ENCODE data around the gene EGLN1. TPM values are rescaled to one million over a fixed set of nuclear protein-coding genes. Genes with fewer than 3 reads are reported as not detected.
A peak's percentile ranks its signal among the peaks of the same experiment; 100 is the strongest.

EGLN1 gene
- total and polyA plus RNA-seq, 3 donors from 2014 or later, result 30.5 to 64.5 (median 47.7) TPM

- no peaks in the 10 kb centered on the region for H3K36me3 ChIP-seq (ENCODE audit: low read depth, missing control alignments)
- H3K27ac ChIP-seq, result no peak overlapping the region
- H3K4me1 ChIP-seq, result peaks cover 9% of the 10 kb centered on the region
- no peaks in the 10 kb centered on the region for H3K9me3 ChIP-seq
- intact Hi-C loops (cut with DNase I; ENCODE audit: low total_unique reads), result no loop called here
- 81 to 91% methylated on average over 3 of the region's 3 CpGs for WGBS, 2 donors
- TF ChIP-seq CTCF (IDR thresholded peaks at IDR 0.05), result no peak
- TF ChIP-seq POLR2A (IDR thresholded peaks at IDR 0.05), result no peak
- H3K4me3 ChIP-seq, result no peak overlapping the region
- no peaks in the 10 kb centered on the region for H3K27me3 ChIP-seq
- no peak for DNase-seq
Measured at GRCh38 chr1:231428377-231428776, 6.3 kb upstream of the EGLN1 start.

- TF ChIP-seq CTCF (IDR thresholded peaks at IDR 0.05) (no peak), POLR2A (IDR thresholded peaks at IDR 0.05) (no peak)
- Histone ChIP-seq H3K27ac (peak overlapping the region in 1 of 2 donors; percentile 41), H3K27me3 (no peaks in the 10 kb centered on the region), H3K36me3 (ENCODE audit: low read depth, missing control alignments) (no peaks in the 10 kb centered on the region), H3K4me3 (no peak overlapping the region), H3K4me1 (peaks cover 13% of the 10 kb centered on the region), H3K9me3 (no peaks in the 10 kb centered on the region)
- intact Hi-C loops (cut with DNase I; ENCODE audit: low total_unique reads), result no loop called here
- WGBS, 2 donors, result 24 to 29% methylated on average over 4 of the region's 4 CpGs
- DNase-seq, result no peak
Measured at GRCh38 chr1:231424950-231425805, 3.1 kb upstream of the EGLN1 start.

GRCh38 chr1:231423648-231424047, 1.6 kb upstream of the EGLN1 start:
- Histone ChIP-seq H3K27me3 (no peaks in the 10 kb centered on the region), H3K4me3 (no peak overlapping the region), H3K36me3 (ENCODE audit: low read depth, missing control alignments) (no peaks in the 10 kb centered on the region), H3K27ac (peak overlapping the region in 1 of 2 donors; percentile 99), H3K9me3 (no peaks in the 10 kb centered on the region), H3K4me1 (peaks cover 13% of the 10 kb centered on the region)
- WGBS, 2 donors, result 47 to 50% methylated on average over 1 of the region's 1 CpG
- no peak for TF ChIP-seq CTCF (IDR thresholded peaks at IDR 0.05)
- DNase-seq, result no peak
- intact Hi-C loops (cut with DNase I; ENCODE audit: low total_unique reads), result no loop called here

- intact Hi-C loops (cut with DNase I; ENCODE audit: low total_unique reads), result no loop called here
- no peaks in the 10 kb centered on the region for H3K9me3 ChIP-seq
- H3K4me3 ChIP-seq, result peak overlapping the region; percentile 72 to 91
- TF ChIP-seq POLR2A (IDR thresholded peaks at IDR 0.05), result no peak
- H3K4me1 ChIP-seq, result peaks cover 13% of the 10 kb centered on the region
- DNase-seq, result no peak
- WGBS, 2 donors, result 20 to 26% methylated on average over 8 of the region's 8 CpGs
- peak overlapping the region; percentile 89 to 99 for H3K27ac ChIP-seq
- H3K27me3 ChIP-seq, result no peaks in the 10 kb centered on the region
- H3K36me3 ChIP-seq (ENCODE audit: low read depth, missing control alignments), result no peaks in the 10 kb centered on the region
Measured at GRCh38 chr1:231422798-231423309, 767 bp upstream of the EGLN1 start.

- peaks cover 13% of the 10 kb centered on the region for H3K4me1 ChIP-seq
Measured at GRCh38 chr1:231421546-231421970, 529 bp downstream of the EGLN1 start.

More at GRCh38 chr1:231421546-231421970, 529 bp downstream of the EGLN1 start:
- Histone ChIP-seq H3K9me3 (no peaks in the 10 kb centered on the region), H3K36me3 (ENCODE audit: low read depth, missing control alignments) (no peaks in the 10 kb centered on the region), H3K27me3 (no peaks in the 10 kb centered on the region), H3K4me3 (peak overlapping the region; percentile 72 to 91), H3K27ac (peak overlapping the region; percentile 95 to 99)
- TF ChIP-seq CTCF (IDR thresholded peaks at IDR 0.05), result no peak
- no peak for TF ChIP-seq POLR2A (IDR thresholded peaks at IDR 0.05)
- DNase-seq, result peak; percentile 36
- 2% methylated on average over 13 of the region's 53 CpGs; no CpG with 5 or more reads in 1 of the 2 donors for WGBS, 2 donors
- intact Hi-C loops (cut with DNase I; ENCODE audit: low total_unique reads), result no loop called here
